ENCODE results near the gene ABHD14A.
"Not testable (repeated sequence)": the region's sequence is repeated elsewhere in the genome, so short reads cannot be mapped to it uniquely, and the experiment has no call there.

Gene ABHD14A

GRCh38 chr3:51974963-51975851 is at the start of gene ABHD14A:
Gene ABHD14A (plus strand): TSS chr3:51975064. CDS start chr3:51975136, 72 bp downstream.
- peak; percentile 38 for DNase-seq

- DNase-seq, result no peak
These were observed 47.5 kb upstream of the ABHD14A start for GRCh38 chr3:51927061-51927977.

GRCh38 chr3:51928438-51928837 is 46.4 kb upstream of the ABHD14A start:
- no peak for DNase-seq

GRCh38 chr3:51928981-51929380 is 45.9 kb upstream of the ABHD14A start:
- not testable (repeated sequence) for DNase-seq

- DNase-seq, result no peak
These were observed 45.4 kb upstream of the ABHD14A start for GRCh38 chr3:51929420-51930003.

- no peak for DNase-seq
These were observed 44.4 kb upstream of the ABHD14A start for GRCh38 chr3:51930439-51930838.

GRCh38 chr3:51931756-51932155 is 43.1 kb upstream of the ABHD14A start:
- no peak for DNase-seq

- no peak for DNase-seq
These were observed 42.1 kb upstream of the ABHD14A start for GRCh38 chr3:51932471-51933370.

GRCh38 chr3:51933471-51934138 is 41.3 kb upstream of the ABHD14A start:
- no peak for DNase-seq

GRCh38 chr3:51934139-51934850 is 40.6 kb upstream of the ABHD14A start:
- DNase-seq, result no peak

GRCh38 chr3:51934991-51935885 is 39.6 kb upstream of the ABHD14A start:
- DNase-seq, result no peak

GRCh38 chr3:51935886-51936755 is 38.7 kb upstream of the ABHD14A start:
- DNase-seq, result no peak

- DNase-seq, result no peak
These were observed 37.9 kb upstream of the ABHD14A start for GRCh38 chr3:51937014-51937413.

- no peak for DNase-seq
These were observed 37.0 kb upstream of the ABHD14A start for GRCh38 chr3:51937611-51938450.

GRCh38 chr3:51938780-51939425 is 36.0 kb upstream of the ABHD14A start:
- no peak for DNase-seq

GRCh38 chr3:51940648-51941462 is 34.0 kb upstream of the ABHD14A start:
- DNase-seq, result no peak

- DNase-seq, result no peak
These were observed 33.4 kb upstream of the ABHD14A start for GRCh38 chr3:51941463-51941797.
